Urinary bladder (tissue), 4 donors: Measurements from ENCODE around the gene UST. TPM values are rescaled to one million over a fixed set of nuclear protein-coding genes. Genes with fewer than 3 reads are reported as not detected.
"Not testable (repeated sequence)": the region's sequence is repeated elsewhere in the genome, so short reads cannot be mapped to it uniquely, and the experiment has no call there.

Experiments
- DNase-seq: peaks from one replicate; pipeline ENCODE4 v3.0.0-alpha.2; 2015; ENCODE audit errors: extremely low spot score
- H3K27ac ChIP-seq: one replicate; pipeline ENCODE4 v1.5.1; 2013; ENCODE audit warnings: low read depth, mild to moderate bottlenecking, moderate library complexity
- H3K36me3 ChIP-seq: one replicate; pipeline ENCODE4 v1.6.1; 2013; ENCODE audit warnings: mild to moderate bottlenecking, moderate library complexity; ENCODE audit not compliant: insufficient read depth
- H3K4me1 ChIP-seq: one replicate; pipeline ENCODE4 v1.6.1; 2013; ENCODE audit warnings: mild to moderate bottlenecking, moderate library complexity; ENCODE audit not compliant: insufficient read depth
- H3K4me3 ChIP-seq: one replicate; pipeline ENCODE4 v1.5.1; 2013; ENCODE audit warnings: low read depth, low read length
- WGBS: extraction: QIAGEN DNeasy Blood & Tissue Kit; methylation state at CpG from one replicate; pipeline ENCODE4 v1.1.7; 2013; 5-methylcytosine and 5-hydroxymethylcytosine counted together
- polyA plus RNA-seq: library from polyadenylated mRNA; stranded (reverse); fragments of 200-250 nt; gene quantifications from one replicate; pipeline ENCODE4 v1.2.3, GENCODE V29; 2013
- total RNA-seq: library from RNA; depleted of rRNA; stranded (reverse); fragments of >200 nt; gene quantifications from one replicate; pipeline ENCODE4 v1.2.3, GENCODE V29; 2014
- donor health status: healthy with polysubstance abuse.
- donor health status: healthy.

Gene UST
- total and polyA plus RNA-seq, 2 donors: 12.4 to 27.8 TPM

DNA sequence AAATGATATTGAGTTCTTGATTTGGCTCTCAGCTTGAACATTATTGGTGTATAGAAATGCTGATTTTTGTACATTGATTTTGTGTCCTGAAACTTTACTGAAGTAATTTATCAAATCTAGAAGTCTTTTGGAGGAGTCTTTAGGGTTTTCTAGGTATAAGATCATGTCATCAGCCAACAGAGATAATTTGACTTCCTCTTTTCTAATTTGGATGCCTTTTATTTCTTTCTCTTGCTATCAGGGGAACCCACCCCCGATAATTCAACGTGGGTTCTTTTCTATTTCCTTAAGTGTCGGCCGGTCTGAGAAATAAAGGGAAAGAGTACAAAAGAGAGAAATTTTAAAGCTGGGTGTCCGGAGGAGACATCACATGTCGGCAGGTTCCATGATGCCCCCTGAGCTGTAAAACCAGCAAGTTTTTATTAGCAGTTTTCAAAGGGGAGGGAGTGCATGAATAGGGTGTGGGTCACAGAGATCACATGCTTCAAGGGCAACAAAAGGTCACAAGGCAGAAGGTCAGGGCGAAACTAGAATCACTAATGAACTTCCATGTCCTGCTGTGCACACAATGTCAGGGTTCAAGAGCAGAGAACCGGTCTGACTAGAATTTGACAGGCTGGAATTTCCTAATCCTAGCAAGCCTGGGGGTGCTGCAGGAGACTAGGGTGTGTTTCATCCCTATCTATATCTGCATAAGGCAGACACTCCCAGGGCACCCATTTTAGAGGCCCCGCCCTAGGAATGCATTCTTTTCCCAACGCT lies 17.6 kb downstream of the UST start:
- H3K27ac ChIP-seq, H3K4me3 ChIP-seq, H3K36me3 ChIP-seq, DNase-seq, H3K4me1 ChIP-seq: not testable (repeated sequence)
- 70% methylated on average over 10 of the region's 10 CpGs for WGBS

- no peak overlapping the region for H3K27ac ChIP-seq
- peaks cover 3% of the 10 kb centered on the region for H3K4me1 ChIP-seq
- 72% methylated on average over 5 of the region's 5 CpGs for WGBS
- no peaks in the 10 kb centered on the region for H3K36me3 ChIP-seq
- DNase-seq: no peak
- no peak overlapping the region for H3K4me3 ChIP-seq
Observed at GRCh38 chr6:148765898-148766808, 19.3 kb downstream of the UST start.

DNA sequence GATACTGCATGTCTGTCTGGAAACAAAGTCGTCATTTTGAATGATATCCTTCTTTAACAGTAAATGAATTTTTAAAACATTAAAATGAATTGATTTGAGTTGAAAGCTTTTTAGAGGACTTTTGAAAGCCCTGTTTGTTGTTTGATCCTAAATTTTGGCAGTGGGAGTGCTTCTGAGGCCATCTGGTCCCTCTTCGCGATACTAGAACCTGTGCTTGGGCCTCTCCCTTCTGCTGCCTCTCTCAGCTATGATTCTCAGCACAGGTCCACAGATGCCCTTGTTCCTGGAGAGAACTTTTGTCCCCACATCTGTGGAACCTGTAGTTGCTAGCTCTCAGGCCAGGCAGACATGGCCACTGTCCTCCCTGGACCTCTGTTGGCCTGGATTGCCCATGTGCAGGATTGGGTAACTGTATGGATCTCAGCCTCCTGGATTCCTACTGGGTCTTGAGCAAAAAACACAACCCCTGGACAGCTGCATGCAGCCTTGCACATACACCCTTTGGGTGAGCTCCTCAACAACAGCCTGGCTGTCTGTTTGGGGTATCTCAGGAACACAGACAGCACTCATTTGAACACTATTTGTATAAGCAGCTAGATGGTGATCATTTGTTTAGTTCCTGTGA lies 21.9 kb downstream of the UST start:
- no peak for DNase-seq
- Histone ChIP-seq H3K4me1 (peaks cover 1% of the 10 kb centered on the region), H3K4me3 (no peak overlapping the region), H3K36me3 (no peaks in the 10 kb centered on the region), H3K27ac (no peak overlapping the region)
- 95% methylated on average over 3 of the region's 3 CpGs for WGBS

- no peak overlapping the region for H3K27ac ChIP-seq
- peaks cover 1% of the 10 kb centered on the region for H3K4me1 ChIP-seq
- WGBS: 64% methylated on average over 4 of the region's 4 CpGs
- H3K4me3 ChIP-seq: no peak overlapping the region
- no peak for DNase-seq
- H3K36me3 ChIP-seq: no peaks in the 10 kb centered on the region
Observed at GRCh38 chr6:148769304-148769968, 22.6 kb downstream of the UST start.

- no peak overlapping the region for H3K4me3 ChIP-seq
- peaks cover 1% of the 10 kb centered on the region for H3K4me1 ChIP-seq
- no peaks in the 10 kb centered on the region for H3K36me3 ChIP-seq
- DNase-seq: no peak
- 87% methylated on average over 8 of the region's 8 CpGs for WGBS
- H3K27ac ChIP-seq: no peak overlapping the region
Observed at GRCh38 chr6:148770408-148771211, 23.8 kb downstream of the UST start.

- WGBS: 58% methylated on average over 3 of the region's 3 CpGs
- no peak overlapping the region for H3K27ac ChIP-seq
- H3K4me1 ChIP-seq: peaks cover 1% of the 10 kb centered on the region
- no peak for DNase-seq
- H3K4me3 ChIP-seq: no peak overlapping the region
- H3K36me3 ChIP-seq: no peaks in the 10 kb centered on the region
Observed at GRCh38 chr6:148771212-148771601, 24.4 kb downstream of the UST start.

- no peak for DNase-seq
- Histone ChIP-seq H3K4me3 (no peak overlapping the region), H3K36me3 (no peaks in the 10 kb centered on the region), H3K4me1 (peaks cover 5% of the 10 kb centered on the region), H3K27ac (no peak overlapping the region)
- 93% methylated on average over 6 of the region's 6 CpGs for WGBS
Observed at GRCh38 chr6:148771896-148772554, 25.2 kb downstream of the UST start.

DNA sequence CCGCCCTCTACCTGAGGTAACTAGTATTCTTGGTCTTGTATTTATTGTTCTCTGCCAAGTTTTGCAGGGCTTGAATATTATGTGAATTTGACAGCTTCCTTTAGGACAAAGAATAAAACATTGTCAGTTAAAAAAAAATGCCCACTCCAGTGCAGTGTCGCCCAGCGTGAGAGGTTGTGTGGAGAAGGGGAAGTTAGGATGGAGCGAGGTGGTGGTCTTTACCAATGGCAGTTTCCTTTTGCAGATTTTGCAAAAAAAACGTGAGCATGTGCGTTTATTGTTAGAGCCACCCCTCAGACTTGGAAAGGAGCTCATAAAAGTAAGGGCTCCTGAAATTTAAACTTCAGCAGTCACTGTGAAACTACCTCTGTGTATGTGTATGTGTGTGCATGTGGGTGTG lies 28.3 kb downstream of the UST start:
- WGBS: 79% methylated on average over 6 of the region's 6 CpGs

DNA sequence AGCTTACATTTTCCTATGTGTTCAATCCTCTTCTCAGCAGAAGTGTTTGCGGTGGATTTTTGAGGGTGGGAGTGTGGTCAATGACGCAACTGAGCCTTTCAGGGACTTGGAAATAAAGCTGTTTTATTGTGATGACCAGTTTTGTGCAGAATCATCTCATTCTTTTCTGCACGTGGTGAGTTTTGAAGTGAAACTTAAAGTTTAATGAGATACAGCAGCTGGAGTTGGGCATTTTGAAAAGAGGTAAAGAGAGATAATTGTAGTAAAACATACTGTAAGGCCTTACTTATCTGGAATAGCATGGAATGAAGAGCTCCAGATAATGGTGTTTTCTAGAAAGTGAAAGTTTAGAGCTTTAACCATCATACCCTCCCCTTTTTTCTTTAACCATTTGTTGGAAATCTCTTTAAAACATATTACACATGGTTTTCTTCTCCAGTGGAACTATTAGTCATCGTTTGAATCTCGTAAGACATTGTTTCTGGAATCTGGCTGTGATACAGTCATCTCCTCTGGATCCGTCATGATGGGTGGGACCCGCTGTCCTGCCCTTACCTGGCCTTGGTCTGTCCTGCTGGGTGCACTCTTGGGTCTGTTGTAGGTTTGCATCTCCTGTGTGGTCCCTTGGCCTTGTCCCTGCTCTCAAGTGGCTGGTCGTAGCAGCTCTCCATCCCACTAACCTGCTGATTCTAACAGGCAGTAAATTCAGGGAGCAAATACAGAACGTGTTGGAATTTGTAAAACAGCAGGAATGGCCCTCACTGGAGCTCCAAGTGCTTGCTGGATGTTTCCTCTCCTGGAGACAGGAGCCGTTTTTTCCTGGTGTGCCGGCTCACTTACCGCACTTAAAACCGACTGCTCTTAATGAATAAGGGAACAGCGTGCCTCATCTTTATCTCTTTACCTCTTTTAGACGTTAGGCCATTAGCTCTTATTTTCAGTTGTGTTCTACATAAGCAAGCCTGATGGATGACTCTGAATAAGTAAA lies 29.8 kb downstream of the UST start:
- DNase-seq: no peak
- H3K4me1 ChIP-seq: peaks cover 3% of the 10 kb centered on the region
- no peak overlapping the region for H3K27ac ChIP-seq
- no peaks in the 10 kb centered on the region for H3K36me3 ChIP-seq
- 63% methylated on average over 15 of the region's 15 CpGs for WGBS
- no peak overlapping the region for H3K4me3 ChIP-seq

More for the DNA sequence above, 28.3 kb downstream of the UST start:
- no peak for DNase-seq
- Histone ChIP-seq H3K4me3 (no peak overlapping the region), H3K27ac (no peak overlapping the region), H3K36me3 (no peaks in the 10 kb centered on the region), H3K4me1 (peaks cover 5% of the 10 kb centered on the region)

- Histone ChIP-seq H3K4me3 (no peak overlapping the region), H3K4me1 (peaks cover 3% of the 10 kb centered on the region), H3K36me3 (no peaks in the 10 kb centered on the region), H3K27ac (no peak overlapping the region)
- DNase-seq: no peak
- WGBS: 87% methylated on average over 6 of the region's 6 CpGs
Observed at GRCh38 chr6:148779142-148779562, 32.3 kb downstream of the UST start.

DNA sequence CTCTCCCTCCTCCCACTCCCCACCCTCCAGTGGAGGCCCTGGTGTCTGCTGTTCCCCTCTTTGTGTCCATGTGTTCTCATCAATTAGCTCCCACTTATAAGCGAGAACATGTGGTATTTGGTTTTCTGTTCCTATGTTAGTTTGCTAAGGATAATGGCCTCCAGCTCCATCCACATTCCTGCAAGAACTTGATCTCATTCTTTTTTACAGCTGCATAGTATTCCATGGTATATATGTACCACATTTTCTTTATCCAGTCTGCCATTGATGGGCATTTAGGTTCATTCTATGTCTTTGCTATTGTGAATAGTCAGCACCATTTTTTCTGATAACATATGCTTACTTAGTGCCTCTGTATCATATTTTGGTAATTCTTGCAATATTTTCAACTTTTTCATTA lies 33.6 kb downstream of the UST start:
- not testable (repeated sequence) for H3K27ac ChIP-seq, H3K36me3 ChIP-seq, DNase-seq, H3K4me1 ChIP-seq, H3K4me3 ChIP-seq
- 98% methylated on average over 1 of the region's 1 CpG for WGBS
